ENCODE measurements around the gene SLC35A5. TPM values are rescaled to one million over a fixed set of nuclear protein-coding genes. Genes with fewer than 3 reads are reported as not detected.
A peak's percentile ranks its signal among the peaks of the same experiment; 100 is the strongest.

The SLC35A5 gene
- total and polyA plus RNA-seq, 5 donors from 2014 or later, result 9.7 to 27.0 (median 25.2) TPM

DNA sequence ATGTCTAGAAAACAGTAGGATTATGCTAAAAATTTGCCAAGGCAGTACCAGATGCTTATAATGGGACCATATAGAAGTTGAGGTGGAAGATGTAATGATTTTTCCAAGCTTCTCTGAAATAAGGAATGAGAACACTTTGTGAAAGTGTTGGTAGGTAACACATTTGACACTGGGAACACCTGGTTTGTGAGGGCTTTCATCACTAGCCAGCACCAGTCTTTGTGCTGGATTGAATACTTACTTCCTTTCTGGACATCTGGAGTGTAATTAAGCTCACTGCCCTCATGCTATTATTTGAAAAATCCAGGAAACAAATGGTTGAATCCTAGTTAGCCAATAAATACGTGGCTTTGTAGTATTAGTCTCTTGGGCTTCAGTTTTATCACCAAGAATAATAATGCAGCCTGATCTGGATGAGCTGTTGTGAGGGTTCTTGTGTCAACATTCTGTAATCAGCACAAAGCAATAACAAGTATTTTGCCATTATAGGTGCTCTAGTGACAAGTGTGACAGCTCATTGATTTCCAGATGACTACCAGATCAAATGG is 66.1 kb downstream of the SLC35A5 start:
- H3K4me1 Mint-ChIP-seq, result no peaks in the 10 kb centered on the region
- DNase-seq, result no peak
- H3K9me3 Mint-ChIP-seq, result peaks cover 0 to 1% (median 0%) of the 10 kb centered on the region in 7 donors
- H3K27me3 Mint-ChIP-seq, result peaks cover 33% of the 10 kb centered on the region
- H3K36me3 Mint-ChIP-seq, result no peaks in the 10 kb centered on the region
- no peak overlapping the region for H3K27ac Mint-ChIP-seq
- ATAC-seq (ENCODE audit: low read depth in 2 of 2), result no peak
- H3K27ac ChIP-seq (ENCODE audit: insufficient read depth, low read length, poor library complexity, severe bottlenecking), result no peak overlapping the region
- peaks cover 6% of the 10 kb centered on the region for H3K27me3 ChIP-seq (ENCODE audit: control insufficient read depth, insufficient read depth, low read length)
- no peak overlapping the region for H3K4me3 ChIP-seq (ENCODE audit: low read depth, low read length)
- H3K36me3 ChIP-seq (ENCODE audit: control insufficient read depth, insufficient read depth, low read length), result no peaks in the 10 kb centered on the region
- H3K4me1 ChIP-seq (ENCODE audit: control insufficient read depth, insufficient read depth, low read length, poor library complexity, severe bottlenecking), result no peaks in the 10 kb centered on the region
- no peaks in the 10 kb centered on the region for H3K9me3 ChIP-seq (ENCODE audit: control insufficient read depth in 2 of 2, low read length in 2 of 2)
- no peak overlapping the region for H3K4me3 Mint-ChIP-seq

DNA sequence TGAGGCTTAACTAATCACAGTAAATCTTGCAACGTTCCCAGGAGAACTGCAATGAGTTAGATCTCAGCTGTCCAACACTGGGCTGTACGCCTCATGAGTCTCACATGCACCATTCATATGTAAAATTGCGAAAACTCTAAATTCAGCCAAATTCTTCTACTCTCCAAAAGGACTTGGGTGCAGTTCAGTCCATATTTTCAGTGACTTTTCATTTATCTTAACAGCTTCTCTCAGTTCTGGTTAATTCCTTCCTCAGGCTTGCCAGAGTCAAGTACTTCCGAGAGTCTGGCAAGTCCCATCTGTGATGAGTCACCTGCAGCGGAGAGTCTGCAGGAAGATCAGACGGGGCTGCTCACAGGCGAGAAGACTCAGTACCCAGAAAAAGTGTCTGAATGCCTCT is 67.6 kb downstream of the SLC35A5 start:
- peak in 1 of 3 donors; percentile 14 for DNase-seq

DNA sequence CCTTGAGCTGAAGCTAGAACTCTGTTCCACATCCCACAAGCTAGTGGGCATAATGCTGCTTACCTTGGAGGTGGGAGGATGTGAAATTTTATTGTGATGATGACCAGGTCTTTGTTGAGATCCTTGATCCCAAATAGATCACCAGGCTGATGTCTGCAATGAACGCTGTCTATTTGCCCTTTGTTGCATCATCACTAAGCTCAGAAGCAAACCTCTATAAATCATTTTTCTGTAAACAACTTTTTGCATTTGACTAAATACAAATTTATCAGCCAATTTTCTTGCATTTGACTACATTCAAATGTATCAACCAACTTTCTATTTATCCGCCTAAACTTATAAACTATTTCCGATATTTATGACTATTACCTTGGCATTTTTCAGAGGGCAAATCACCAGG is 69.4 kb downstream of the SLC35A5 start:
- H3K4me1 Mint-ChIP-seq, result no peaks in the 10 kb centered on the region
- peaks cover 9% of the 10 kb centered on the region for H3K27me3 Mint-ChIP-seq
- Histone ChIP-seq H3K27me3 (ENCODE audit: control insufficient read depth, insufficient read depth, low read length) (peaks cover 3% of the 10 kb centered on the region), H3K27ac (ENCODE audit: insufficient read depth, low read length, poor library complexity, severe bottlenecking) (no peak overlapping the region), H3K9me3 (ENCODE audit: control insufficient read depth in 2 of 2, low read length in 2 of 2) (no peaks in the 10 kb centered on the region), H3K4me1 (ENCODE audit: control insufficient read depth, insufficient read depth, low read length, poor library complexity, severe bottlenecking) (no peaks in the 10 kb centered on the region), H3K4me3 (ENCODE audit: low read depth, low read length) (no peak overlapping the region), H3K36me3 (ENCODE audit: control insufficient read depth, insufficient read depth, low read length) (no peaks in the 10 kb centered on the region)
- H3K4me3 Mint-ChIP-seq, result no peak overlapping the region
- no peaks in the 10 kb centered on the region for H3K36me3 Mint-ChIP-seq
- peaks cover 0 to 1% (median 0%) of the 10 kb centered on the region in 7 donors for H3K9me3 Mint-ChIP-seq
- no peak for ATAC-seq (ENCODE audit: low read depth in 2 of 2)
- H3K27ac Mint-ChIP-seq, result no peak overlapping the region
- DNase-seq, result no peak

More for the DNA sequence above, 67.6 kb downstream of the SLC35A5 start:
- Histone ChIP-seq H3K27ac (ENCODE audit: insufficient read depth, low read length, poor library complexity, severe bottlenecking) (no peak overlapping the region), H3K4me1 (ENCODE audit: control insufficient read depth, insufficient read depth, low read length, poor library complexity, severe bottlenecking) (no peaks in the 10 kb centered on the region), H3K36me3 (ENCODE audit: control insufficient read depth, insufficient read depth, low read length) (no peaks in the 10 kb centered on the region), H3K9me3 (ENCODE audit: control insufficient read depth in 2 of 2, low read length in 2 of 2) (no peaks in the 10 kb centered on the region), H3K27me3 (ENCODE audit: control insufficient read depth, insufficient read depth, low read length) (peaks cover 3% of the 10 kb centered on the region), H3K4me3 (ENCODE audit: low read depth, low read length) (no peak overlapping the region)
- Mint-ChIP-seq H3K27me3 (peaks cover 23% of the 10 kb centered on the region), H3K9me3 (peaks cover 0 to 1% (median 0%) of the 10 kb centered on the region in 7 donors), H3K4me3 (no peak overlapping the region), H3K27ac (no peak overlapping the region), H3K4me1 (no peaks in the 10 kb centered on the region), H3K36me3 (no peaks in the 10 kb centered on the region)
- no peak for ATAC-seq (ENCODE audit: low read depth in 2 of 2)

DNA sequence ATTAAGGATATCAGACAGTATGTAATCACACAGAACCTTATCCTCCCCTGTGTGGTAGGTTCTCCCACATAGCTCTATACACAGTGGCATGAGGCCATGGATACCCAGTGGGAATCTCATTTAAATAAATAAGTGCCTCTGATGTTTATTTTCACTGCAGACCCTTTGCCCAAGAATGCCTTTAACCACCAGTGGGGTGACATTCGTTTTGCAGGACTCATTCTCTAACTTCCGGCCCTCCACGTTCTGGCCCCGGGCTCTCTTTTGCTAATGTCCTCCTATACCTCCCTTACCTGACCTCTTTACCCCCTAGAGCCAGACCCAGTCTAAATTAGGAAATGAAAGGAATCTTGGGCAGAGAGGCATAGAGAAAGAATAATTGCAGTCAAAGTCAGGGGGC is 70.8 kb downstream of the SLC35A5 start:
- Mint-ChIP-seq H3K27me3 (peaks cover 4% of the 10 kb centered on the region), H3K36me3 (no peaks in the 10 kb centered on the region), H3K4me1 (no peaks in the 10 kb centered on the region), H3K9me3 (no peaks in the 10 kb centered on the region), H3K4me3 (no peak overlapping the region), H3K27ac (no peak overlapping the region)
- Histone ChIP-seq H3K4me1 (ENCODE audit: control insufficient read depth, insufficient read depth, low read length, poor library complexity, severe bottlenecking) (no peaks in the 10 kb centered on the region), H3K36me3 (ENCODE audit: control insufficient read depth, insufficient read depth, low read length) (no peaks in the 10 kb centered on the region), H3K27me3 (ENCODE audit: control insufficient read depth, insufficient read depth, low read length) (peaks cover 3% of the 10 kb centered on the region), H3K4me3 (ENCODE audit: low read depth, low read length) (no peak overlapping the region), H3K27ac (ENCODE audit: insufficient read depth, low read length, poor library complexity, severe bottlenecking) (no peak overlapping the region), H3K9me3 (ENCODE audit: control insufficient read depth in 2 of 2, low read length in 2 of 2) (no peaks in the 10 kb centered on the region)
- DNase-seq, result no peak
- ATAC-seq (ENCODE audit: low read depth in 2 of 2), result no peak

DNA sequence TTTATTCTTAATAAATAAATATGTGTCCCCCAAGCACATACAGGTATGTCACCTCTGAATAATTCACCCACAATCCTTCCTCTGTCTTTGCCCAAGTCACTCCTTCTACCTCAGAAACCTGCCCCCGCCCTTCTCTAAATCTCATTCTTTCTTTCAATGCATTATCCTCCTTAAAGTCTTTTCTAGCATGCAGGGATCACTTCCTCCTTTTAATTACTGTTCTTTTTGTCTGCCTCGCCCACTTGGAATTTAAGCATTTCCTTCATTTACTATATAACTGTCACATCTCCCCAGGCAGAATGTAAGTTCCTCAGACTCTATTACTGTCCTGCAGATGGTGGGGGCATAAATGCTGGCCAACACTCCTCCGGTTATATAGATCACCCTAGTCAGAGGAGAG is 71.3 kb downstream of the SLC35A5 start:
- Mint-ChIP-seq H3K27me3 (peaks cover 3% of the 10 kb centered on the region), H3K27ac (no peak overlapping the region), H3K36me3 (no peaks in the 10 kb centered on the region), H3K4me1 (peaks cover 0 to 3% (median 0%) of the 10 kb centered on the region in 4 donors), H3K9me3 (no peaks in the 10 kb centered on the region), H3K4me3 (no peak overlapping the region)
- H3K27ac ChIP-seq (ENCODE audit: insufficient read depth, low read length, poor library complexity, severe bottlenecking), result no peak overlapping the region
- H3K4me3 ChIP-seq (ENCODE audit: low read depth, low read length), result no peak overlapping the region
- ATAC-seq (ENCODE audit: low read depth in 2 of 2), result no peak
- no peaks in the 10 kb centered on the region for H3K9me3 ChIP-seq (ENCODE audit: control insufficient read depth in 2 of 2, low read length in 2 of 2)
- no peaks in the 10 kb centered on the region for H3K36me3 ChIP-seq (ENCODE audit: control insufficient read depth, insufficient read depth, low read length)
- DNase-seq, result no peak
- H3K27me3 ChIP-seq (ENCODE audit: control insufficient read depth, insufficient read depth, low read length), result no peaks in the 10 kb centered on the region
- no peaks in the 10 kb centered on the region for H3K4me1 ChIP-seq (ENCODE audit: control insufficient read depth, insufficient read depth, low read length, poor library complexity, severe bottlenecking)

DNA sequence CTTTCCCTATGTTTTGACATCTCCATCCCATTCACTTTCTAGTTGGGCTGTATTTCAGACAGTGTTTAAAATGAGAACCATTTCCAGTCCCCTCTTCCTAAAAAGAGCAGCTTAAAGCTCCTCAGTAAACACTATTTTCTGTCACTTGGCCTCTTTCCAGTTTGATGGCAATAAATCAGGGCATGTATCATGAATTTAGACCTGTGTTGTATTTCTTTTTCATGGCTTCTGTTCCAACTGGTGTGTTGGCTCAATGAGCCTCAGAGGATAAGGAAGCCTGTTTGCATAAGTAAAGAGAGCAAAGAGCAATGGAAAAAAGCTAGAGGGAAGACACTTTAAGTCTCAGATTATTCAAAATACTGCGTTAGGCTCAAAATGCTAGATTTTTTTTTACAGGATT is 71.9 kb downstream of the SLC35A5 start:
- Histone ChIP-seq H3K4me1 (ENCODE audit: control insufficient read depth, insufficient read depth, low read length, poor library complexity, severe bottlenecking) (no peaks in the 10 kb centered on the region), H3K4me3 (ENCODE audit: low read depth, low read length) (no peak overlapping the region), H3K27me3 (ENCODE audit: control insufficient read depth, insufficient read depth, low read length) (no peaks in the 10 kb centered on the region), H3K36me3 (ENCODE audit: control insufficient read depth, insufficient read depth, low read length) (no peaks in the 10 kb centered on the region), H3K27ac (ENCODE audit: insufficient read depth, low read length, poor library complexity, severe bottlenecking) (no peak overlapping the region), H3K9me3 (ENCODE audit: control insufficient read depth in 2 of 2, low read length in 2 of 2) (no peaks in the 10 kb centered on the region)
- Mint-ChIP-seq H3K36me3 (no peaks in the 10 kb centered on the region), H3K9me3 (no peaks in the 10 kb centered on the region), H3K27ac (no peak overlapping the region), H3K4me1 (peaks cover 0 to 5% (median 0%) of the 10 kb centered on the region in 4 donors), H3K27me3 (peaks cover 4% of the 10 kb centered on the region), H3K4me3 (no peak overlapping the region)
- no peak for DNase-seq
- no peak for ATAC-seq (ENCODE audit: low read depth in 2 of 2)

- no peak overlapping the region for H3K4me3 Mint-ChIP-seq
- no peak overlapping the region for H3K27ac Mint-ChIP-seq
- Histone ChIP-seq H3K36me3 (ENCODE audit: control insufficient read depth, insufficient read depth, low read length) (no peaks in the 10 kb centered on the region), H3K4me3 (ENCODE audit: low read depth, low read length) (no peak overlapping the region), H3K27ac (ENCODE audit: insufficient read depth, low read length, poor library complexity, severe bottlenecking) (no peak overlapping the region), H3K4me1 (ENCODE audit: control insufficient read depth, insufficient read depth, low read length, poor library complexity, severe bottlenecking) (no peaks in the 10 kb centered on the region), H3K9me3 (ENCODE audit: control insufficient read depth in 2 of 2, low read length in 2 of 2) (no peaks in the 10 kb centered on the region), H3K27me3 (ENCODE audit: control insufficient read depth, insufficient read depth, low read length) (no peaks in the 10 kb centered on the region)
- H3K27me3 Mint-ChIP-seq, result peaks cover 4% of the 10 kb centered on the region
- no peaks in the 10 kb centered on the region for H3K36me3 Mint-ChIP-seq
- no peaks in the 10 kb centered on the region for H3K9me3 Mint-ChIP-seq
- no peak for ATAC-seq (ENCODE audit: low read depth in 2 of 2)
- DNase-seq, result peak in 1 of 3 donors; percentile 14
- H3K4me1 Mint-ChIP-seq, result peaks cover 0 to 5% (median 0%) of the 10 kb centered on the region in 4 donors
Observed at GRCh38 chr3:112634786-112635541, 73.1 kb downstream of the SLC35A5 start.
